K562 (cell line): ENCODE results near the gene GRB10. TPM values are rescaled to one million over a fixed set of nuclear protein-coding genes. Genes with fewer than 3 reads are reported as not detected.

ENCODE experiments used
- ATAC-seq: fragments of 200-7000 bp; cut with Tn5 transposase; 3 replicates; pipeline ENCODE4 v1.9.1; 2020; ENCODE audit warnings: moderate library complexity
- BruUV-seq: library from RNA; stranded (reverse); fragments of 400-500 nt; replicated peaks from 2 replicates; lab custom pipeline; 2021; lab: Mats Ljungman, UMichigan
- CTCF ChIA-PET: fragments of 300-600 bp; formaldehyde crosslinking; extraction: SDS; loops from one replicate; lab custom pipeline; 2021; ENCODE audit warnings: low intra/inter-chr PET ratio; lab: Yijun Ruan, JAX
- POLR2A ChIA-PET: fragments of 300-600, 350-650 bp; sonication (Branson Sonifier 250); formaldehyde crosslinking; extraction: SDS; loops from one replicate; lab custom pipeline; 2021; ENCODE audit warnings: antibody characterized with exemption, inconsistent platforms; lab: Yijun Ruan, JAX
- DNase-seq, 4 experiments: peaks; one replicate each; pipeline versions ENCODE4 v3.0.0 to v3.0.0-alpha.2; 2011 to 2018; ENCODE audit warnings: low spot score in 3 of 4, mixed read lengths in 3 of 4; ENCODE audit errors: extremely low read depth in 1 of 4
- FAIRE-seq: peaks from 2 replicates; lab custom pipeline; 2011; peaks lifted over from hg19 to GRCh38; lab: Jason Lieb, UNC
- H2AFZ ChIP-seq: 2 replicates; pipeline ENCODE4 v1.6.0; 2011; ENCODE audit warnings: low read depth, low read length, control low read depth, inconsistent platforms
- H3K27ac ChIP-seq: fragments of 200-600 bp; 3 replicates; pipeline ENCODE4 v1.8.0; 2011; ENCODE audit warnings: low read depth, mild to moderate bottlenecking, control low read depth, inconsistent platforms, low read length, moderate library complexity, mixed read lengths; ENCODE audit errors: extremely low read depth
- H3K27me3 ChIP-seq, 2 experiments: fragments of 300-600 bp in 1 of 2; 2 replicates in 1 of 2; 3 replicates in 1 of 2; pipeline versions ENCODE4 v1.6.0 to v1.8.0; 2011; ENCODE audit warnings: inconsistent platforms in 2 of 2, low read length in 2 of 2, mild to moderate bottlenecking in 1 of 2, mixed read lengths in 1 of 2, moderate library complexity in 1 of 2; ENCODE audit not compliant: control insufficient read depth in 2 of 2, insufficient read depth in 2 of 2
- H3K36me3 ChIP-seq: fragments of 300-600 bp; 3 replicates; pipeline ENCODE4 v1.8.0; 2011; ENCODE audit warnings: mild to moderate bottlenecking, low read length, inconsistent platforms; ENCODE audit not compliant: control insufficient read depth, insufficient read depth
- H3K4me1 ChIP-seq, 2 experiments: fragments of 200-600 bp in 1 of 2; replicated peaks in 1 of 2; 2 replicates in 1 of 2; 3 replicates in 1 of 2; pipeline versions ENCODE4 v1.5.1 to v1.8.0; 2011; ENCODE audit warnings: inconsistent platforms in 2 of 2, low read length in 2 of 2, mild to moderate bottlenecking in 1 of 2, mixed read lengths in 1 of 2, moderate library complexity in 1 of 2; ENCODE audit not compliant: control insufficient read depth in 2 of 2, insufficient read depth in 2 of 2
- H3K4me2 ChIP-seq: 2 replicates; pipeline ENCODE4 v1.6.1; 2011; ENCODE audit warnings: low read length, control low read depth, inconsistent platforms, mixed read lengths; ENCODE audit not compliant: insufficient read depth
- H3K4me3 ChIP-seq: fragments of 200-600 bp; sonication (generic), shearing (Covaris generic); 2 replicates; pipeline ENCODE4 v1.5.1; 2016; ENCODE audit warnings: control low read depth, inconsistent platforms
- H3K79me2 ChIP-seq: fragments of 200-600 bp; 3 replicates; pipeline ENCODE4 v1.8.0; 2011; ENCODE audit warnings: low read length, inconsistent platforms; ENCODE audit not compliant: control insufficient read depth, insufficient read depth
- H3K9ac ChIP-seq, 2 experiments: 2 replicates each; pipeline versions ENCODE4 v1.6.0 to v1.6.1; 2011; ENCODE audit warnings: low read depth in 2 of 2, low read length in 2 of 2, control low read depth in 1 of 2, inconsistent platforms in 1 of 2, mild to moderate bottlenecking in 1 of 2, mixed read lengths in 1 of 2; ENCODE audit not compliant: insufficient read depth in 1 of 2
- H3K9me1 ChIP-seq: one replicate; pipeline ENCODE4 v1.6.0; 2011; ENCODE audit warnings: inconsistent platforms, mild to moderate bottlenecking, low read length, moderate library complexity; ENCODE audit not compliant: control insufficient read depth, insufficient read depth
- H3K9me3 ChIP-seq: replicated peaks from 2 replicates; pipeline ENCODE4 v1.5.1; 2011; ENCODE audit warnings: low read depth, low read length, inconsistent platforms; ENCODE audit not compliant: control insufficient read depth, insufficient read depth
- H4K20me1 ChIP-seq: replicated peaks from 2 replicates; pipeline ENCODE4 v1.6.1; 2011; ENCODE audit warnings: low read length, inconsistent platforms, mixed read lengths; ENCODE audit not compliant: control insufficient read depth, insufficient read depth
- DNMT1 ChIP-seq: fragments of 450-650 bp; IDR thresholded peaks from 2 replicates; pipeline ENCODE4 v1.6.1; 2016; ENCODE audit warnings: antibody characterized with exemption, mild to moderate bottlenecking
- FOS ChIP-seq: IDR thresholded peaks from 3 replicates; pipeline ENCODE4 v1.6.1; 2011; ENCODE audit not compliant: insufficient read length; ENCODE audit errors: extremely low read depth
- HDGF ChIP-seq: fragments of 450-650 bp; IDR thresholded peaks from 2 replicates; pipeline ENCODE4 v1.6.1; 2016
- KDM2B ChIP-seq: fragments of 250-450 bp; sonication (Bioruptor Pico); IDR thresholded peaks from 2 replicates; pipeline ENCODE4 v1.8.0; 2021; ENCODE audit warnings: mild to moderate bottlenecking, moderate library complexity
- MCM5 ChIP-seq: fragments of 450-650 bp; IDR thresholded peaks from 2 replicates; pipeline ENCODE4 v1.6.1; 2016; ENCODE audit warnings: low read depth
- STAT5B ChIP-seq: fragments of 250-450 bp; sonication (Bioruptor Pico); IDR thresholded peaks from 2 replicates; pipeline ENCODE4 v1.8.0; 2021; ENCODE audit warnings: mild to moderate bottlenecking, inconsistent platforms
- WHSC1 ChIP-seq: IDR thresholded peaks from one replicate; pipeline ENCODE4 v1.6.1; 2012; ENCODE audit warnings: low read length, control low read depth, inconsistent platforms
- ZBED1 ChIP-seq: IDR thresholded peaks from 2 replicates; pipeline ENCODE4 v1.6.1; 2014
- ZBTB17 ChIP-seq: fragments of 450-650 bp; formaldehyde crosslinking; IDR thresholded peaks from 2 replicates; pipeline ENCODE4 v1.4.0; 2020; ENCODE audit warnings: mild to moderate bottlenecking
- WGBS: fragments of 100-300 bp; shearing (Covaris generic); methylation state at CpG from one replicate; pipeline ENCODE4 v1.1.6; 2016; ENCODE audit warnings: low coverage, mixed read lengths; ENCODE audit not compliant: insufficient coverage; ENCODE audit errors: missing lambda C conversion rate; 5-methylcytosine and 5-hydroxymethylcytosine counted together
- in situ Hi-C: fragments of 300-500 bp; cut with MboI; formaldehyde crosslinking; loops from 4 replicates; pipeline ENCODE4 v1.15.0; 2018; ENCODE audit warnings: inconsistent platforms, mixed read lengths
- intact Hi-C: fragments of 100-400 bp; cut with micrococcal nuclease; formaldehyde crosslinking; loops from 2 replicates; pipeline ENCODE4 v1.14.2; 2022
- polyA plus RNA-seq, 8 experiments: library from polyadenylated mRNA; depleted of rRNA in 4 of 8; stranded (reverse) in 5 of 8; unstranded in 3 of 8; fragments of >200 nt; fragmentation: Nextera tagmentation in 2 of 8; fragmentation: Illumina TruSeq in 1 of 8; extraction: Ambion mirVana in 2 of 8; extraction: Trizol in 1 of 8; gene quantifications; 2 replicates each; pipeline versions ENCODE4 v1.2.1 to v1.2.3, GENCODE V29; 2011 to 2014; ENCODE audit warnings: inconsistent platforms in 1 of 8, missing spikeins in 1 of 8
- total RNA-seq, 7 experiments: library from RNA; depleted of rRNA in 6 of 7; stranded (reverse); fragments of >200 nt in 6 of 7; fragmentation: Illumina TruSeq in 2 of 7; extraction: Trizol in 2 of 7; gene quantifications; 2 replicates each; pipeline versions ENCODE4 v1.2.1 to v1.2.3, GENCODE V29; 2011 to 2021; ENCODE audit warnings: low replicate concordance in 1 of 7
- TF ChIP-seq, protein P1 (sequence below): fragments of 450-650 bp; formaldehyde crosslinking; IDR thresholded peaks from 2 replicates; pipeline ENCODE4 v1.4.0; 2020; ENCODE audit warnings: mild to moderate bottlenecking, mixed read lengths
- TF ChIP-seq, protein P2 (sequence below): fragments of 250-450 bp; sonication (Bioruptor Pico); IDR thresholded peaks from 2 replicates; pipeline ENCODE4 v1.8.0; 2022; ENCODE audit warnings: inconsistent platforms, mild to moderate bottlenecking, moderate library complexity, borderline replicate concordance
- TF ChIP-seq, protein P3 (sequence below): sonication (generic); formaldehyde crosslinking; IDR thresholded peaks from 2 replicates; pipeline ENCODE4 v1.9.0; 2022; ENCODE audit warnings: mild to moderate bottlenecking, missing genetic modification reagents
- TF ChIP-seq, protein P4 (sequence below): sonication (generic); IDR thresholded peaks from 2 replicates; pipeline ENCODE4 v1.6.1; 2016

Gene GRB10
- total and polyA plus RNA-seq, 9 of the 15 experiments (the other 6 are each of a cell fraction or from before 2014, with no cell fraction given): 8.9 to 88.5 (median 40.7) TPM

DNA sequence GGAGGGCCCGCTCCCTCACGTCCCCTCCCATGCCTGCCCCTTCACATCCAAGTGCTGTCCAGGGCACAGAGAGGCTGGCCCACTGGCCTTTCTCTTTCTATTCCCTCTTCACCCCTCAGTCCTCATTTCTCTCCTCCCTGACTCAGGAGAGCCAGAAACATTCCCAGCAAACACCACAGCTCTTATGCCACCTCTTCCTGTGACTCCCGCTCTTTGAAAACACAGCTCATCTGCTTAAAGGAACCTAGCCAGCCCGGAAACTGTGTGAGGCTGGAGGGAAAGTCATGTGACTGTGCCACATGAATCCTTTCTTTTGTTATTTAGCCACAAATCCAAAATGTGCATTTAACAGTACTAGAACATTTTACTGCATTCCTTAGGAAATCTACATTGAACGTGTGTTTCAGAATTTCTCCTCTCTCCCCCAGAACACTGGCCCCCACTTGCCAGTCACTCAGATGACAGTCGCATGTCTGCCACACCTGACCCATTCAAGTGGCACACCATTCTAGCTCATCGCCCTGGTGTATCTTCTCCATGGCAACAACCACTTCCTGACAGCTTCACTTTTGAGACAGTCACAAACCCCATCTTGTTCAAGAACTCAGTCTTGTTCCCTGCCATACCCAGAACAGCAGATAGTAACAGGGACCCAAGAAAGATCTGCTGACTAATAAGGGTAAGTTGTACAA, 42.8 kb downstream of the GRB10 start:
- no peak for FAIRE-seq
- no peak for TF ChIP-seq ZBTB17
- TF ChIP-seq, protein P1, sequence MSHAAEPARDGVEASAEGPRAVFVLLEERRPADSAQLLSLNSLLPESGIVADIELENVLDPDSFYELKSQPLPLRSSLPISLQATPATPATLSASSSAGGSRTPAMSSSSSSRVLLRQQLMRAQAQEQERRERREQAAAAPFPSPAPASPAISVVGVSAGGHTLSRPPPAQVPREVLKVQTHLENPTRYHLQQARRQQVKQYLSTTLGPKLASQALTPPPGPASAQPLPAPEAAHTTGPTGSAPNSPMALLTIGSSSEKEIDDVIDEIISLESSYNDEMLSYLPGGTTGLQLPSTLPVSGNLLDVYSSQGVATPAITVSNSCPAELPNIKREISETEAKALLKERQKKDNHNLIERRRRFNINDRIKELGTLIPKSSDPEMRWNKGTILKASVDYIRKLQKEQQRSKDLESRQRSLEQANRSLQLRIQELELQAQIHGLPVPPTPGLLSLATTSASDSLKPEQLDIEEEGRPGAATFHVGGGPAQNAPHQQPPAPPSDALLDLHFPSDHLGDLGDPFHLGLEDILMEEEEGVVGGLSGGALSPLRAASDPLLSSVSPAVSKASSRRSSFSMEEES: peak; percentile 45; the same call in 1 of the 2 replicates
- TF ChIP-seq, all 486 proteins: peak for 1
- Histone ChIP-seq H3K4me1 (no peaks in the 10 kb centered on the region; a peak in 1 of 5 replicates), H3K9me3 (no peaks in the 10 kb centered on the region), H3K4me3 (no peak overlapping the region), H3K9me1 (no peaks in the 10 kb centered on the region), H3K79me2 (peaks cover 97% of the 10 kb centered on the region), H3K36me3 (peaks cover 4% of the 10 kb centered on the region; the same call in 1 of the 3 replicates), H4K20me1 (peaks cover 6% of the 10 kb centered on the region; the same call in 1 of the 2 replicates), H3K4me2 (no peak overlapping the region), H3K27ac (no peak overlapping the region), H3K27me3 (no peaks in the 10 kb centered on the region), H3K9ac (no peak overlapping the region), H2AFZ (no peak overlapping the region)
- in situ Hi-C loops (no loop called here), intact Hi-C loops (no loop called here)
- 91% methylated on average over 7 of the region's 7 CpGs for WGBS
- DNase-seq: no peak
- CTCF ChIA-PET: no interaction called here
- ATAC-seq: no peak
- POLR2A ChIA-PET: no interaction called here
- BruUV-seq: no TSS peak

DNA sequence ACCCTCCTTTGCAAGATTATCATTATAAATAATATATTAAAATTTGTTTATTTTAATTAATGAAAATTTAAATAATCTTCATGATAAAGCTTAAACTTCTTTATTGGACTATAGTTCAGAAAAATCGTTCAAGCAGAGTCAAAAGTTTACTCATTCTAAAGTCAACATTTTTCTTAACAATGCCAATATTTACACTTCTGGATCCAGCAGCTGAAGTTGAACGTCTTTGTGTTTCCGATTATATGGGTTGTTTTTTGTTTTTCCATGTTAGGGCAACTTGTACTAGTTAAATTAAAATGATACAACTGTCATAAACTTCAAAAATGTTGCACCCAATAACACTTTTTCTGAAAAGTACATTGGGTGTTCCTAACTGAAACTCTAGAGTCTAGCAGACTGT, 43.8 kb downstream of the GRB10 start:
- H3K36me3 ChIP-seq: peaks cover 2% of the 10 kb centered on the region; the same call in 1 of the 3 replicates
- FAIRE-seq (no peak), ATAC-seq (no peak), DNase-seq (no peak)
- peaks cover 97% of the 10 kb centered on the region for H3K79me2 ChIP-seq
- BruUV-seq: no TSS peak
- POLR2A ChIA-PET: interaction anchor here (1.3 to 1.8 kb wide), 2 partner anchors 10 to 14 kb away, joined by 3 to 4 read pairs; no protein-coding TSS in a partner anchor
- H3K4me2 ChIP-seq: no peak overlapping the region
- CTCF ChIA-PET: no interaction called here
- WGBS: 64% methylated on average over 3 of the region's 3 CpGs
- H4K20me1 ChIP-seq: peaks cover 14% of the 10 kb centered on the region
- no peaks in the 10 kb centered on the region for H3K9me1 ChIP-seq
- H3K9ac ChIP-seq: no peak overlapping the region
- no peaks in the 10 kb centered on the region; a peak in 1 of 5 replicates for H3K4me1 ChIP-seq
- no peaks in the 10 kb centered on the region for H3K9me3 ChIP-seq
- no peak overlapping the region for H2AFZ ChIP-seq
- in situ Hi-C loops: no loop called here
- no peak overlapping the region for H3K4me3 ChIP-seq
- H3K27me3 ChIP-seq: no peaks in the 10 kb centered on the region
- no peak overlapping the region for H3K27ac ChIP-seq
- intact Hi-C loops: no loop called here
- TF ChIP-seq, protein P2, sequence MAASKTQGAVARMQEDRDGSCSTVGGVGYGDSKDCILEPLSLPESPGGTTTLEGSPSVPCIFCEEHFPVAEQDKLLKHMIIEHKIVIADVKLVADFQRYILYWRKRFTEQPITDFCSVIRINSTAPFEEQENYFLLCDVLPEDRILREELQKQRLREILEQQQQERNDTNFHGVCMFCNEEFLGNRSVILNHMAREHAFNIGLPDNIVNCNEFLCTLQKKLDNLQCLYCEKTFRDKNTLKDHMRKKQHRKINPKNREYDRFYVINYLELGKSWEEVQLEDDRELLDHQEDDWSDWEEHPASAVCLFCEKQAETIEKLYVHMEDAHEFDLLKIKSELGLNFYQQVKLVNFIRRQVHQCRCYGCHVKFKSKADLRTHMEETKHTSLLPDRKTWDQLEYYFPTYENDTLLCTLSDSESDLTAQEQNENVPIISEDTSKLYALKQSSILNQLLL: no peak
- TF ChIP-seq MCM5 (no peak), STAT5B (no peak), HDGF (no peak), WHSC1 (no peak), ZBED1 (no peak), DNMT1 (no peak), KDM2B (no peak), FOS (no peak)
- TF ChIP-seq, protein P3, sequence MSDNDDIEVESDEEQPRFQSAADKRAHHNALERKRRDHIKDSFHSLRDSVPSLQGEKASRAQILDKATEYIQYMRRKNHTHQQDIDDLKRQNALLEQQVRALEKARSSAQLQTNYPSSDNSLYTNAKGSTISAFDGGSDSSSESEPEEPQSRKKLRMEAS (CRISPR knock-in tag): no peak
- TF ChIP-seq, protein P4, sequence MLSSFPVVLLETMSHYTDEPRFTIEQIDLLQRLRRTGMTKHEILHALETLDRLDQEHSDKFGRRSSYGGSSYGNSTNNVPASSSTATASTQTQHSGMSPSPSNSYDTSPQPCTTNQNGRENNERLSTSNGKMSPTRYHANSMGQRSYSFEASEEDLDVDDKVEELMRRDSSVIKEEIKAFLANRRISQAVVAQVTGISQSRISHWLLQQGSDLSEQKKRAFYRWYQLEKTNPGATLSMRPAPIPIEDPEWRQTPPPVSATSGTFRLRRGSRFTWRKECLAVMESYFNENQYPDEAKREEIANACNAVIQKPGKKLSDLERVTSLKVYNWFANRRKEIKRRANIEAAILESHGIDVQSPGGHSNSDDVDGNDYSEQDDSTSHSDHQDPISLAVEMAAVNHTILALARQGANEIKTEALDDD: no peak
